ENCODE measurements around the gene KBTBD6.

DNA sequence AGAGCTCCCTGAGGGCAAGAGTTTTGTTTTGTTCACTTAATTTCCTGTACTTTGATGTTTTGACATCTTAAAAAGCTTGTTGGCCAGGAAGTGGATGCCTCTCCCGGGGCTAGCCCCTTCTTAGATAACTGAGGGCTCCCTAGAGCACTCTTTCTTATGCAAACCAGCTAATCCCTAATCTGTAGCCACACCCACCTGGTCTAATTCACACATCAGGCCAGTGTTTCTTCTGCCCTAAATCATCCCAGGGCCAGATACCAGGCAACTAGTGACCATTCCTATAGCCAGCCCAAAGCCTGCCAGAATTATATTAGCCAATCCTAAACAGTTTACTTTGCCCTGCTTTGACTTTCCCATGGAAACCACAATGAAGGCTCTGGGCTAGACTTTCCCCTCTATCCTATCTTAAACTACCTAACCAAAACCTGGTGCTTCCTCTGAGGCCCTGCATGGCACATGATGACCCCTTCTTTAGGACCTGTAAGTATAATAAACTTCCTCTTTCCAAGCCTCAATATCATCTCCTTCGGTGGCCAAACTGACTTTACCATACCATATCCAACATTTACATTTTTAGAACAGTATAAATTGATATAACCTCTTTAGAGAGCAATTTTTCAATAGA lies 46.5 kb downstream of the KBTBD6 start:
- TF ChIP-seq, protein P1, sequence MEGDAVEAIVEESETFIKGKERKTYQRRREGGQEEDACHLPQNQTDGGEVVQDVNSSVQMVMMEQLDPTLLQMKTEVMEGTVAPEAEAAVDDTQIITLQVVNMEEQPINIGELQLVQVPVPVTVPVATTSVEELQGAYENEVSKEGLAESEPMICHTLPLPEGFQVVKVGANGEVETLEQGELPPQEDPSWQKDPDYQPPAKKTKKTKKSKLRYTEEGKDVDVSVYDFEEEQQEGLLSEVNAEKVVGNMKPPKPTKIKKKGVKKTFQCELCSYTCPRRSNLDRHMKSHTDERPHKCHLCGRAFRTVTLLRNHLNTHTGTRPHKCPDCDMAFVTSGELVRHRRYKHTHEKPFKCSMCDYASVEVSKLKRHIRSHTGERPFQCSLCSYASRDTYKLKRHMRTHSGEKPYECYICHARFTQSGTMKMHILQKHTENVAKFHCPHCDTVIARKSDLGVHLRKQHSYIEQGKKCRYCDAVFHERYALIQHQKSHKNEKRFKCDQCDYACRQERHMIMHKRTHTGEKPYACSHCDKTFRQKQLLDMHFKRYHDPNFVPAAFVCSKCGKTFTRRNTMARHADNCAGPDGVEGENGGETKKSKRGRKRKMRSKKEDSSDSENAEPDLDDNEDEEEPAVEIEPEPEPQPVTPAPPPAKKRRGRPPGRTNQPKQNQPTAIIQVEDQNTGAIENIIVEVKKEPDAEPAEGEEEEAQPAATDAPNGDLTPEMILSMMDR (IDR thresholded peaks at IDR 0.05) = no peak
- TF ChIP-seq ZFX (IDR thresholded peaks at IDR 0.05; ENCODE audit: borderline replicate concordance) = no peak

Data from 22Rv1 (cell line).